GM23248 (cell line): ENCODE results near the gene PRXL2B. TPM values are rescaled to one million over a fixed set of nuclear protein-coding genes. Genes with fewer than 3 reads are reported as not detected.

ENCODE experiments used
- DNase-seq: peaks from one replicate; pipeline ENCODE4 v3.0.0-alpha.2; 2015
- H2AFZ ChIP-seq: fragments of 200-600 bp; sonication (generic); 2 replicates; pipeline ENCODE4 v1.6.1; 2016; ENCODE audit warnings: antibody characterized with exemption
- H3F3A ChIP-seq: fragments of 200-600 bp; sonication (generic); 2 replicates; pipeline ENCODE4 v1.6.1; 2016; ENCODE audit warnings: mild to moderate bottlenecking, antibody characterized with exemption, mixed run types; ENCODE audit not compliant: insufficient read depth
- H3K27ac ChIP-seq: fragments of 200-600 bp; sonication (generic); 2 replicates; pipeline ENCODE4 v1.5.1; 2016; ENCODE audit warnings: mild to moderate bottlenecking
- H3K27me3 ChIP-seq: fragments of 200-600 bp; sonication (generic); replicated peaks from 2 replicates; pipeline ENCODE4 v1.6.1; 2016; ENCODE audit warnings: mild to moderate bottlenecking; ENCODE audit not compliant: insufficient read depth
- H3K36me3 ChIP-seq: fragments of 200-600 bp; sonication (generic); 2 replicates; pipeline ENCODE4 v1.6.1; 2016; ENCODE audit warnings: low read depth, mild to moderate bottlenecking
- H3K4me1 ChIP-seq: fragments of 200-600 bp; sonication (generic); 2 replicates; pipeline ENCODE4 v1.6.1; 2016; ENCODE audit warnings: mild to moderate bottlenecking; ENCODE audit not compliant: insufficient read depth
- H3K4me2 ChIP-seq: fragments of 200-600 bp; sonication (generic); one replicate; pipeline ENCODE4 v1.6.1; 2016; ENCODE audit warnings: mild to moderate bottlenecking; ENCODE audit not compliant: unreplicated experiment
- H3K4me3 ChIP-seq: fragments of 200-600 bp; sonication (generic); 2 replicates; pipeline ENCODE4 v1.5.1; 2016; ENCODE audit warnings: mild to moderate bottlenecking
- H3K79me2 ChIP-seq: fragments of 200-600 bp; sonication (generic); 2 replicates; pipeline ENCODE4 v1.6.1; 2016; ENCODE audit warnings: mild to moderate bottlenecking; ENCODE audit not compliant: insufficient read depth
- H3K9ac ChIP-seq: fragments of 200-600 bp; sonication (generic); 2 replicates; pipeline ENCODE4 v1.6.1; 2016; ENCODE audit warnings: mild to moderate bottlenecking
- H3K9me2 ChIP-seq: fragments of 200-600 bp; sonication (generic); 2 replicates; pipeline ENCODE4 v1.6.1; 2016; ENCODE audit warnings: mixed run types, mild to moderate bottlenecking, moderate library complexity; ENCODE audit not compliant: insufficient read depth
- H3K9me3 ChIP-seq: fragments of 200-600 bp; sonication (generic); one replicate; pipeline ENCODE4 v1.6.1; 2017; ENCODE audit warnings: low read depth
- H4K20me1 ChIP-seq: fragments of 200-600 bp; sonication (generic); 2 replicates; pipeline ENCODE4 v1.6.0; 2016; ENCODE audit not compliant: insufficient read depth
- EZH2 ChIP-seq: fragments of 200-600 bp; sonication (generic); IDR thresholded peaks from 2 replicates; pipeline ENCODE4 v1.6.1; 2018; ENCODE audit warnings: antibody characterized with exemption, mild to moderate bottlenecking; ENCODE audit not compliant: insufficient read depth, poor library complexity, severe bottlenecking
- EZH2phosphoT487 ChIP-seq: fragments of 200-600 bp; sonication (generic); IDR thresholded peaks from 2 replicates; pipeline ENCODE4 v1.6.1; 2018; ENCODE audit warnings: antibody characterized with exemption, moderate library complexity, mild to moderate bottlenecking, low read depth; ENCODE audit not compliant: insufficient read depth
- WGBS, 2 experiments: methylation state at CpG; one replicate each; pipeline ENCODE4 v1.1.6; 2015 to 2017; ENCODE audit warnings: low lambda C conversion rate in 2 of 2, low coverage in 1 of 2; ENCODE audit errors: missing lambda C conversion rate in 2 of 2; 5-methylcytosine and 5-hydroxymethylcytosine counted together
- in situ Hi-C: fragments of 300-500 bp; cut with MboI; formaldehyde crosslinking; loops from 2 replicates; pipeline ENCODE4 v1.15.0; 2020
- polyA plus RNA-seq: library from polyadenylated mRNA; unstranded; fragments of >200 nt; fragmentation: Nextera tagmentation; extraction: Ambion mirVana; gene quantifications from 2 replicates; pipeline ENCODE4 v1.2.1, GENCODE V29; 2016
- total RNA-seq: library from RNA; depleted of rRNA; stranded (reverse); fragments of >200 nt; shearing (Covaris generic); gene quantifications from 2 replicates; pipeline ENCODE4 v1.2.3, GENCODE V29; 2014

Gene PRXL2B
- total and polyA plus RNA-seq, 2 experiments from 2014 or later: 11.3 to 13.5 TPM

DNA sequence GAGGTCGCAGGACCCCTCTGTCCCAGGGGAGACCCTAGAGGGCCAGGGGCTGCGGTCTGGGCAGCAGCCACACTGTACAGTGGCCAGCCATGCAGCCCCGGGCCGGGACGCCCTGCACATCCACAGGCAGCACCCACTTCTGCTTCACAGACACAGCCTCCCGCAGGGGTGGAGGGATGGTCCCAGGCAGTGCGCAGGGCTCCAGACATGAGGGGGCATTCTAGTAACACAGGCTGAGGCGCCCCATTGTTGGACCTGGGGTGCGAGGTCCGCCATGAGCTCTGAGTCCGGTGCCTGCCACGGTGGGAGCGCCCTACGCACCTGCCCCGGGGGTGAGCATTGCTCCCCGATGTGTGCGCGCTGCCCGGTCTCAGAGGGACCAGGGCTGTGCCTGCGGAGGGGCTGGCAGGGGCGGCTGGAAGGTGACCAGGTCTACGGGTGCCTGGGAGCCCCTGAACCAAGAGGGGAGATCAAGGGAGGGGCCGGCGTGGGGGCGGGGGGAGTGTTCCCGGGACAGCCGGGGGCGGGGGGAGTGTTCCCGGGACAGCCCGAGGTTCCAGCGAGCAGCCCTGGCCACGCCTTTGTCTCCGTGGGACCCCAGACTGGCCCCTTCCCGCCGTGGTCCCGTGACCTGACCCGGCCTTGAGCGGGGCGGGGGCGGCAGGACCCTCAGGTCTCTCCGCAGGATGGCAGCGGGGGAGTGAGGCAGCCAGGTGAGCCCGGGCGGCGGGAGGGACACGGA, 41.8 kb downstream of the PRXL2B start:
- H3K9me3 ChIP-seq: no peaks in the 10 kb centered on the region
- no peak overlapping the region for H3K4me3 ChIP-seq
- no peak for TF ChIP-seq EZH2phosphoT487
- no peak for TF ChIP-seq EZH2
- H3K27ac ChIP-seq: no peak overlapping the region
- H3K79me2 ChIP-seq: no peaks in the 10 kb centered on the region
- H3K27me3 ChIP-seq: peaks cover 17% of the 10 kb centered on the region
- H3K36me3 ChIP-seq: no peaks in the 10 kb centered on the region
- in situ Hi-C loops: no loop called here
- no peak overlapping the region for H3K4me2 ChIP-seq
- 5 to 6% methylated on average over 21 to 36 of the region's 46 CpGs for WGBS, 2 experiments
- H3F3A ChIP-seq: no peaks in the 10 kb centered on the region
- no peak overlapping the region for H2AFZ ChIP-seq
- H3K9me2 ChIP-seq: no peaks in the 10 kb centered on the region
- no peaks in the 10 kb centered on the region for H4K20me1 ChIP-seq
- no peaks in the 10 kb centered on the region for H3K4me1 ChIP-seq
- no peak overlapping the region for H3K9ac ChIP-seq
- DNase-seq: no peak

DNA sequence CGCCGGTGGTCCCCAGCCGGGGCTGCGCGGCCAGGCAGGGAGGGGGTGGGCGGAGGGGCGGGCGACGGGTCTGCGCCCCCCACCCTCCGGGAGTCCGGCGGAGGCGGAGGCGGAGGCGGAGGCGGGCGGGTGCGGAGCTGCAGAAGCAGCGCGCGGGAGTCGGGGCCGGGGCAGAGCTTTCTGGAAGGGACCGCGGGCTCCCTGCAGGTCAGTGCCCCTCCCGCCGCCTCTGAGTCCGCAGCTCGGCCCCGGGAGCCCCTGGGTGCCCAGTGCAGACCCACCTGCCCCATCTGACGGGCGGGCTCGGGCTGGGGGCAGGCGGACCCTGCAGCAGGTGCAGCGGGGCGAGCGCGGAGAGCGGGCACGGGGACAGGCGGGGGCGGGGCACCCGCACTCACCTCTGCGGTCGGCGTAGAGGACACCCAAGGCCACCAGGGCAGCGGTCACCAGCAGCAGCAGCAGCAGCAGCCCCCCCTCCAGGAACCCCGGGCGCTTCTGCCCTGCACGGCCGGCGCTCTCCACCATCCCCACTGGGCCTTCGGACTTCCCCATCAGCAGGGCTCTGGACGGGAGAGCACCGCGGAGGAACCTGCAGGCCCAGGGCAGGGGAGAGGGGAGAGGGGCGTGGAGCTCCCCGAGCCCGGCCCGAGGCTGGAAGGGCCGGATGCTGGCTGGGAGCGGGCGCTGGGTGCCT, 42.5 kb downstream of the PRXL2B start:
- no peak for DNase-seq
- Histone ChIP-seq H3K27me3 (peaks cover 23% of the 10 kb centered on the region), H3K36me3 (no peaks in the 10 kb centered on the region), H3K27ac (no peak overlapping the region), H3K9ac (no peak overlapping the region), H3K4me2 (no peak overlapping the region), H3K4me3 (no peak overlapping the region), H2AFZ (no peak overlapping the region), H3K79me2 (no peaks in the 10 kb centered on the region), H3K9me2 (no peaks in the 10 kb centered on the region), H3F3A (no peaks in the 10 kb centered on the region), H4K20me1 (no peaks in the 10 kb centered on the region), H3K9me3 (no peaks in the 10 kb centered on the region), H3K4me1 (no peaks in the 10 kb centered on the region)
- WGBS, 2 experiments: 2% methylated on average over 26 to 32 of the region's 64 CpGs
- TF ChIP-seq EZH2 (peak; percentile 52), EZH2phosphoT487 (no peak)
- in situ Hi-C loops: no loop called here

DNA sequence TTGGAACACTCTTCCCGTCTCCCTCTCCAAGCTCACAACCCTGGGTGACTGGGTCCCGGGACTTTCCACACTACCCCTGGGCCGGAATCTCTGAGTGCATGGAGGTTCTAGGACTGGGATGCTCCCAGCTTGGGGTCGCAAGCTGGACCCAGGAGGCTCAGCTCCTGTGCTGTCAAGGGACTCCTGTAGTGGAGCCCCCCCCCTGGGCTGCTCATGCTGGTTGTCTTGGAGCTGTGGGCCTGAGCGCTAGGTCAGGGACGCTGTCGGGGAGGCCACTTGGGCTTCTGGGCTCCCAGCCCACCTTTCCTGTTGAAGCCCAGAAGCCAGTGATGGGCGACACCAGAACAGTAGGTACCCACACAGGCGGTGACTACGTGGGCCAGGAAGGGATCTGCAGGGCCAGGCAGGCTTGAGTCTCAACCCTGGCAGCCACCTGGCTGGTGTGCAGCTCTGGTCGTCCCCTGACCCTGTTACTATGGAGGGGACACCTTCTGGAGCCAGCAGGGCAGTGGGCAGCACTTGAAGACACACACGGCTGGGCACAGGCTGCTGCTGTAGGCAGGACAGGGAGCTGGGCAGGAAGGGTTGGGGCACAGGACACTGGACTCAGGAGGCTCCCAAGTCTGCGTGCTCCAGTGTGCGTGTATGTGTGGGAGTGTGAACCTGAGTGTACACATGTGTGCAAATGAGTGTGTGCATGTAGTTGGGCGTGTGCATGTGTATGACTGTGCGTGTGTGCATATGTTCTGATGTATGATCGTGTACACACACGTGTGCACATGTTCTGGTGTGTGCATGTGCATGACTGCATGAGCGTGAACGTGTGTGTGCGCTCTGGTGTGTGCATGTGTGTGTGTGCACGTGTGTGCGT, 43.3 kb downstream of the PRXL2B start:
- no peaks in the 10 kb centered on the region for H3K79me2 ChIP-seq
- TF ChIP-seq EZH2phosphoT487 (no peak), EZH2 (no peak)
- no peaks in the 10 kb centered on the region for H3K4me1 ChIP-seq
- H3F3A ChIP-seq: no peaks in the 10 kb centered on the region
- no peak overlapping the region for H3K4me3 ChIP-seq
- H4K20me1 ChIP-seq: no peaks in the 10 kb centered on the region
- WGBS, 2 experiments: 63 to 68% methylated on average over 23 of the region's 23 CpGs
- no peak for DNase-seq
- in situ Hi-C loops: no loop called here
- H3K9ac ChIP-seq: no peak overlapping the region
- H3K27ac ChIP-seq: no peak overlapping the region
- H2AFZ ChIP-seq: no peak overlapping the region
- H3K27me3 ChIP-seq: peaks cover 23% of the 10 kb centered on the region
- no peaks in the 10 kb centered on the region for H3K9me2 ChIP-seq
- H3K4me2 ChIP-seq: no peak overlapping the region
- no peaks in the 10 kb centered on the region for H3K36me3 ChIP-seq
- no peaks in the 10 kb centered on the region for H3K9me3 ChIP-seq

DNA sequence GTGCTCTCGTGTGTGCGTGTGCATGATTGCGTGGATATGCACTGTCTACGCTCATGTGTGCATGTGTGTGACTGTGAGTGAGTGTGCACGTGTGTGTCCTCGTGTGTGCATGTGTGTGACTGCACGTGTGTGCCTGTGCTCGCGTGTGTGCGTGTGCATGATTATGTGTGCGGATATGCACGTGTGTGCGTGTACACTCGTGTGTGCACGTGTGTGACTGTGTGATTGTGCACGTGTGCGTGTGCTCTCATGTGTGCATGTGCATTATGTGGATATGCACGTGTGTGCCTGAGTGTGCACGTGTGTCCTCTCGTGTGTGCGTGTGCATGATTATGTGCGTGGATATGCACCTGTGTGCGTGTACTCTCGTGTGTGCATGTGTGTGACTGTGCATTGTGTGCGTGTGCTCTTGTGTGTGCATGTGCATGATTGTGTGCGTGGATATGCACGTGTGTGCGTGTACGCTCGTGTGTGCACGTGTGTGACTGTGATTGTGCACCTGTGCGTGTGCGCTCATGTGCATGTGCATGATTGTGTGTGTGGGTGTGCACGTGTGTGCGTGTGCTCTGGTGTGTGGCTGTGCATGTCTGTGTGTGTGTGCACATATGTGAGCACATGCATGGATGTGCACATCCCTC, 44.0 kb downstream of the PRXL2B start:
- no peak for TF ChIP-seq EZH2phosphoT487
- no peak for TF ChIP-seq EZH2
- in situ Hi-C loops: no loop called here
- H3K9me2 ChIP-seq: no peaks in the 10 kb centered on the region
- no peak overlapping the region for H2AFZ ChIP-seq
- H3K4me2 ChIP-seq: no peak overlapping the region
- no peaks in the 10 kb centered on the region for H3K79me2 ChIP-seq
- H4K20me1 ChIP-seq: no peaks in the 10 kb centered on the region
- no peaks in the 10 kb centered on the region for H3K36me3 ChIP-seq
- H3K9me3 ChIP-seq: no peaks in the 10 kb centered on the region
- H3F3A ChIP-seq: no peaks in the 10 kb centered on the region
- no peak for DNase-seq
- no peak overlapping the region for H3K9ac ChIP-seq
- H3K4me1 ChIP-seq: no peaks in the 10 kb centered on the region
- WGBS, 2 experiments: 84 to 85% methylated on average over 35 of the region's 35 CpGs
- H3K27ac ChIP-seq: no peak overlapping the region
- H3K4me3 ChIP-seq: no peak overlapping the region
- H3K27me3 ChIP-seq: peaks cover 23% of the 10 kb centered on the region
